HG02970 (cell line): Measurements from ENCODE around the gene THRB.
"Not testable (repeated sequence)": the region's sequence is repeated elsewhere in the genome, so short reads cannot be mapped to it uniquely, and the experiment has no call there.

ENCODE experiments used
- ATAC-seq: cut with Tn5 transposase; IDR thresholded peaks from one replicate; pipeline ENCODE4 v1.9.1; 2021; ENCODE audit warnings: mild to moderate bottlenecking, moderate library complexity, moderate number of reproducible peaks; ENCODE audit not compliant: unreplicated experiment, low FRiP score

Gene THRB

GRCh38 chr3:24451461-24452099 lies 43.1 kb downstream of the THRB start:
- ATAC-seq: no peak

- no peak for ATAC-seq
These were observed 44.3 kb downstream of the THRB start for GRCh38 chr3:24450160-24450907.

GRCh38 chr3:24447836-24448235 lies 46.8 kb downstream of the THRB start:
- no peak for ATAC-seq

DNA sequence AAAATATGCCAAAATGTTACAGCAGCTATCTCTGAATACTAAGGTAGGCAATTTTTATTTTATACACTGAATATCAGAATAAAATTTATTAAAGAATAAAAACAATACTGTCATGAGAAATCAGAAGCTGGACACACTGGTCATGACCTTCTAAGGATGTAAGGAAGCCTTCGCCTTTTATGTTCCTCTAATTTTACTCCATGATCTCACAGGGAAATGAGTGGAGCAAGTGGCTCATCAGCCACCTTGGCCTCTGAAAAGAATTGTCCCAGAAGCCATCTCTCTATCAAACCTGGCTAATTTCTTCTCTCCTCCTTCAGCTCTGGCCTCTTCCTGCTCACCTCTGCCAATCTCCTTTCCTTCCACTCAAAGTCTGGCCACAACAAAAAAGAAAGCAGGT lies 48.6 kb downstream of the THRB start:
- ATAC-seq: no peak

DNA sequence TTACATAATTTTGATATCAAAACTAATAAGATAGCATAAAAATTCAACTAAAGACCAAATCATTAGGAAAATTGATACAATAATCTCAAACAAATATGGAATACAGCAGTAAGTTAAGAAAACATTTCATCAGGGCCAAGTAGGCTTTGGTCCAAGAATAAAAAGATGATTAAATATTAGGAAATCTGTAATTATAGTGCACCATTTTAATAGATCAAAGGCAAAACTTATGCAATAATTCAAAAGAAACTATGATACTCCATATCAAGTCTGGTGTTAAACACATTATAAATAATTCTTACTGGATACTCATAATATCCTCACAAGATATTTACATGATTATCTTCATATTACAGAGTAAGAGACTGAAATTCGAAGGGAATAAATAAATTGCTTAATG lies 51.2 kb downstream of the THRB start:
- ATAC-seq: no peak

- ATAC-seq: no peak
These were observed 53.7 kb downstream of the THRB start for GRCh38 chr3:24440760-24441464.

DNA sequence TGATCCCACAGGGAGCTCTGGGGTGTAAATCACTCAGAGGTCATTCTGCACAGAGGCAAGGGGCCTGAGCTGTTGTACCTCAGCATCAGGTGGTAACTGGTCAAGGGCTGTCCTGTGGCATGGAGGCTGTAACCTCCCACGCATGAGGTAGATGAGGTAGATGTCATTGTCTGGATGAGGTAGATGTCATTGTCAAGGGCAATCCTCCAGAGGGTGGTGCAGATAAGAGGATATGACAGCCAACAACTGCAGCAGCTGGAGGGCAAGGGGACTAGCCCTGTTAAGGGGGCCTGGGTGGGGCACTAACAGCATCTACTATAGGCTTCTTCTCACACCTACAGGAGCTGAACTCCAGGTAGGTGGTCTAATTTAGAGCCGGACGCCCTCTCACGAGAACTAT lies 55.6 kb downstream of the THRB start:
- ATAC-seq: no peak

GRCh38 chr3:24437326-24437725 lies 57.3 kb downstream of the THRB start:
- no peak for ATAC-seq

DNA sequence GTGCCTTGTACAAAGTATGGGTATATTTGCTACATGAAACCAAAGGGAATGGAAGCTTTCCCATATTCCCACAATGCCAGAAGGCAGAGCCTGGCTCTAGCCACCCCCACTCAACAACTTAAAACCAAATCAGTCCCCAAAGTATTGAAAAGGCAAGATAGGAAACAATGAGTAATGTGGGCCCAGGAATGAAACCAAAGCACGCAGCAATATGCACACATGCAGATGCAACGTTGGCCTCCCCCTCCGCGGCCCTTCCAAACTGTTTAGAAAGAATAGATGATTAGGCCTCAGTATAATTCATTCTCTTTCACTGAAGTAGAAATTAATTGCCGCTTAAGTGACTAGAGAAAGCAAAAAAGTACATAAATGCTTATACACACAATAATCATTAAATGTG lies 59.1 kb downstream of the THRB start:
- no peak for ATAC-seq

DNA sequence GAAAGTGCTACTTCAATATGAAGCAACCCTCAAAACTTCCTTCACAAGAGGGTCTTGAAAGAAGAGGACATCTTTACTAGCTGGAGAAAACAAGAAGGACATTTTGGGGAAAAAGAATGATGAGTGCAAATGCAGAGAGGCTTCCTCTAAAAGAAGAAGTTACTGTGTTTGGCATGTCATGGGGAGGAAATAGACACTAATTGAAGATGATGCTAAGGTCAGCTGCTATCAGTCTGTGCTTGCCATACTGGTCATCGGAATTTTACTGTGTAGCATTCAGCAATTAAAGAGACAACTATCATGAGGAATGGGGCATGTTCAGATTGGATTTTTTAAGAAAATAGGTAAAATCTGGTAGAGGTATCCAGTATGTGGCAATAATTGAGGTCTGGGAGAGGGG lies 60.0 kb downstream of the THRB start:
- no peak for ATAC-seq

GRCh38 chr3:24433838-24434591 lies 60.6 kb downstream of the THRB start:
- no peak for ATAC-seq

DNA sequence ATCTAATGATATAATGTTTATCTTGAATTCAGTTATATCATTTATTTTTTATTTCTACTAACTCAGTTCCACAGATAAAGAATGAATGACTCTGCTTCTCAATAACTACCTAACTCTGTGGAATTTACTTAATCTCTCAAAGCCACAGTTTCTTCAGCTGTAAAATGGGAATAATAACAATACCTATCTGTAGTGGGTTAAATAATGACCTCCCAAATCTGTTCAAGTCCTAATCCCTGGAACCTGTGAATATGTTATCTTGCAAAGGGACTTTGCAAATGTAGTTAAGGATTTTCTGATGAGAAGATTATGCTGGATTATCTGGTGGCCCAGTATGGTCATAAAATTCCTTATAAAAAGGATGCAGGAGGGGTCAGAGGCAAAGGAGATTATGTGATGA lies 61.7 kb downstream of the THRB start:
- ATAC-seq: no peak

- ATAC-seq: no peak
These were observed 66.2 kb downstream of the THRB start for GRCh38 chr3:24428481-24428880.

DNA sequence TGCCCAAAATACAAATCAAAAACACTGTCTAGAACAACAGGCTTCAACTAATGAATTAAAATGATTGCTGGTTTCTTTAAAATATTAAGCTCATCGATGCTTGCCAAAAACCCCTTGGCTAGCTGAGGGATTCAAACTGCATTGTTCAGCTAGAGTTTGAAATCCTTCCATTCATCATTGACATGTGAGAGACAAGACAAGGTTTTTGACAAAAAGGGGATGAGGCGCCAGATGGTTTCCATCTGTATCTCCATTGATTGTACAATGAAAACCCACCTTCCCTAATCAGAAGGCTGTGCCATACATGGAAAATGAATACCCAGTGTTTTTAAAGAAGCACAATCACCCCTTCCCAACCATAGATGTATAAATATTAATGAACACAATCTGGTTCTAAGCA lies 67.8 kb downstream of the THRB start:
- no peak for ATAC-seq

- not testable (repeated sequence) for ATAC-seq
These were observed 73.8 kb downstream of the THRB start for GRCh38 chr3:24420829-24421228.

GRCh38 chr3:24420224-24420623 lies 74.4 kb downstream of the THRB start:
- ATAC-seq: no peak

DNA sequence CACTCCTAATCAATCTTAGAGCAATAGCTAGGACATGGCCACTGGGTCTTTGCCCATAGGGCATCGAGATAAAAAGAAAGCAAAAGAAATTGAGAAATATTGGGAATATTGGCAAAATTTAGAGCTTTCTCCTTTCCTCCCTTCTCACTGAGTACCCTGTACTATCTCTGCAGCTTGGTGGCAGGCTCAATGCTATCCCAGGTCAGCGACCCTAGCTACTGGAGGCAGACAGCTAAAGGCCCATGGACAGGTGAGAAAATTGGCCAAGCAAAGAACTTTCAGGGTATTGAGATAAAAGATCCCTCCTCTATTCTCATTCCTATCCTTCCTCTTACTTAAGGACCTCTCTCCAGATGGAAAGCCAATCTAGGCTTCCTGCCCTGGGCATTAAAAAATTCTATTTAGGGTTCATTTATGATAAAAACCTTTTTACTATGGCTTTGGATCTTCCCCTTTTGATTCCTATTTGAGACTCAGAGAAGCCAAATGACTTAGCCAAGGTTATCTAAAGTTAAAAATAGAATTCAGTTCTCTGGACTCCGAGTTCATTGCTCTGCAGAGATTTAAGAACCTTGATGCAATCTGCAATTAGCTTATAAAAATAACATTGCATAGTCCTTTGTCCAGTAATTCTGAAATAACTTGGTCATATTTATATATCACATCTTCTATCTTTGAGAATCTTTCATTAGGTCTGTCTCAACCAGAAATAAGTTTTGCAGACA lies 75.4 kb downstream of the THRB start:
- ATAC-seq: no peak

GRCh38 chr3:24417730-24418129 lies 76.9 kb downstream of the THRB start:
- no peak for ATAC-seq

DNA sequence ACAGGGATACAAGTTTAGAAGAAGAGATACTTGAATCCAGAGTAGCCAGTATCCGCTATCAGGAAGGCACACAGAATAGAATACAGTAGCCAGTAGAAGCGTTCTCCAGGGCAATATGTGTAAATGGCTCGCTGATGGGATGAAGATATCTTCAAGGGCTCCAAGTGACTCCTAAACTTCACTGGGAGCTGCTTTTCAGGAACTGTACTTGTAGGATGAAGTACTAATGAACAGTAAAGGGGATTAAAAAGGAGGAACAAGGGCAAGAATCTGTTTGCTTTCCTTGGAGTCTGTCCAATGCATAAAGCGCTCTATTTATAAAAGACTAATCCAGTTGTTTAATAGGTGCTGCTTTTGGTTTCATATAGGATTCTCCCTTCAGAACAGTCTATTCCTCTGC lies 78.4 kb downstream of the THRB start:
- no peak for ATAC-seq

GRCh38 chr3:24415824-24416223 lies 78.8 kb downstream of the THRB start:
- no peak for ATAC-seq
